ENCODE measurements around the gene LCN2. TPM values are rescaled to one million over a fixed set of nuclear protein-coding genes. Genes with fewer than 3 reads are reported as not detected.
A peak's percentile ranks its signal among the peaks of the same experiment; 100 is the strongest.

The LCN2 gene
- total RNA-seq, 4 donors from 2014 or later = 6.0 to 45.7 (median 22.3) TPM

DNA sequence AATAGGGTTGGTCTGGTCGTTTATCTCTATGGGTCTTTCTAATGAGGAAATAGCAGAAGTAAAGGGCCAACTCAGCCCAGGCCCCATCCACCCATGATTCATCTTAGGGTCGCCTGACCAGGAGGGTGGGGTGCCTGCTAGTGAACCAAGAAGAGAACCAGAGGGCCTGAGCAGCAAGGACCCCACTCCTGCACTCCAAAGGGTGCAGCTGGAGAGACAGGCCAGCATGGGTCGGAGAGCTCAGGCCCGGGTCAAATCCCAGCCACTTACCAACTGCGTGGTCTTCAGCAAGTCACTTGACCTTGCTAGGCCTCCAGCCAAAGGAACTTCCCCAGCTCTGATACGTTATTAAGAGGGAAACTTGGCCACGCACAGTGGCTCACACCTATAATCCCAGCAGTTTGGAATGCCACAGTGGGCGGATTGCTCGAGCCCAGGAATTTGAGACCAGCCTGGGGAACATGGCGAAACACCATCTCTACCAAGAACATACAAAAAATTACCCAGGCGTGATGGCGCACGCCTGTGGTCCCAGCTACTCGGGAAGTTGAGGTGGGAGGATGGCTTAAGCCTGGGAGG is 15.1 kb downstream of the LCN2 start:
- no peaks in the 10 kb centered on the region for H3K9me3 ChIP-seq
- H3K27ac ChIP-seq = no peak overlapping the region
- peaks cover 24% of the 10 kb centered on the region for H3K4me1 ChIP-seq
- peaks cover 56% of the 10 kb centered on the region for H3K36me3 ChIP-seq
- TF ChIP-seq POLR2AphosphoS5 (IDR thresholded peaks at IDR 0.05) (no peak), POLR2A (IDR thresholded peaks at IDR 0.05) (no peak), EP300 (IDR thresholded peaks at IDR 0.05) (no peak)
- TF ChIP-seq, protein P1, sequence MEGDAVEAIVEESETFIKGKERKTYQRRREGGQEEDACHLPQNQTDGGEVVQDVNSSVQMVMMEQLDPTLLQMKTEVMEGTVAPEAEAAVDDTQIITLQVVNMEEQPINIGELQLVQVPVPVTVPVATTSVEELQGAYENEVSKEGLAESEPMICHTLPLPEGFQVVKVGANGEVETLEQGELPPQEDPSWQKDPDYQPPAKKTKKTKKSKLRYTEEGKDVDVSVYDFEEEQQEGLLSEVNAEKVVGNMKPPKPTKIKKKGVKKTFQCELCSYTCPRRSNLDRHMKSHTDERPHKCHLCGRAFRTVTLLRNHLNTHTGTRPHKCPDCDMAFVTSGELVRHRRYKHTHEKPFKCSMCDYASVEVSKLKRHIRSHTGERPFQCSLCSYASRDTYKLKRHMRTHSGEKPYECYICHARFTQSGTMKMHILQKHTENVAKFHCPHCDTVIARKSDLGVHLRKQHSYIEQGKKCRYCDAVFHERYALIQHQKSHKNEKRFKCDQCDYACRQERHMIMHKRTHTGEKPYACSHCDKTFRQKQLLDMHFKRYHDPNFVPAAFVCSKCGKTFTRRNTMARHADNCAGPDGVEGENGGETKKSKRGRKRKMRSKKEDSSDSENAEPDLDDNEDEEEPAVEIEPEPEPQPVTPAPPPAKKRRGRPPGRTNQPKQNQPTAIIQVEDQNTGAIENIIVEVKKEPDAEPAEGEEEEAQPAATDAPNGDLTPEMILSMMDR (IDR thresholded peaks at IDR 0.05) = no peak
- H3K27me3 ChIP-seq = no peaks in the 10 kb centered on the region
- H3K4me3 ChIP-seq = no peak overlapping the region
- peak in 1 of 2 donors; percentile 60 for DNase-seq (ENCODE audit: low spot score in 2 of 2)
- WGBS = 66% methylated on average over 11 of the region's 14 CpGs

DNA sequence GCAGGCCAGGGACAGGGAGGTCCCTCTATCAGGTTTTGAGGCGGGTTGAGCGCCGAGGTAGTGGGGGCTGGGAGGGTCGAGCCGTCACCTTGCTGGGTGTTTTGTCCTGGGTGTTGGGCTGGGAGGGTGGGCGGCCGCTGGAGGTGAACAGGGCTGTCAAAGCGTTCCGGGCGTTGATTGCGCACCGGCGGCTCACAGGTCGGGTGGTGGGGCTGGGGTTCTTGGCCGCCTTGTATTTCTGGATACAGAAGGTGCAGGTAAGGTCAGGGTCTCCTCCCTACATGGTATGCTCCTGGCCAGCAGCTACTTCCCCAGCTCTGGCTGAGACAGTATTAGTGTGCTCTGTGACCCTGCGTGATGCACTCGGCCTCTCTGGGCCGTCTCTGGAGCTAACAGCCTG is 16.9 kb downstream of the LCN2 start:
- H3K9me3 ChIP-seq = no peaks in the 10 kb centered on the region
- no peaks in the 10 kb centered on the region for H3K27me3 ChIP-seq
- peaks cover 73% of the 10 kb centered on the region for H3K36me3 ChIP-seq
- no peak for DNase-seq (ENCODE audit: low spot score in 2 of 2)
- peaks cover 9% of the 10 kb centered on the region for H3K4me1 ChIP-seq
- no peak overlapping the region for H3K4me3 ChIP-seq
- no peak overlapping the region for H3K27ac ChIP-seq
- WGBS = 86% methylated on average over 9 of the region's 18 CpGs
- no peak for TF ChIP-seq EP300 (IDR thresholded peaks at IDR 0.05)
- TF ChIP-seq, protein P1 (IDR thresholded peaks at IDR 0.05) = no peak
- TF ChIP-seq POLR2AphosphoS5 (IDR thresholded peaks at IDR 0.05) = no peak
- no peak for TF ChIP-seq POLR2A (IDR thresholded peaks at IDR 0.05)

DNA sequence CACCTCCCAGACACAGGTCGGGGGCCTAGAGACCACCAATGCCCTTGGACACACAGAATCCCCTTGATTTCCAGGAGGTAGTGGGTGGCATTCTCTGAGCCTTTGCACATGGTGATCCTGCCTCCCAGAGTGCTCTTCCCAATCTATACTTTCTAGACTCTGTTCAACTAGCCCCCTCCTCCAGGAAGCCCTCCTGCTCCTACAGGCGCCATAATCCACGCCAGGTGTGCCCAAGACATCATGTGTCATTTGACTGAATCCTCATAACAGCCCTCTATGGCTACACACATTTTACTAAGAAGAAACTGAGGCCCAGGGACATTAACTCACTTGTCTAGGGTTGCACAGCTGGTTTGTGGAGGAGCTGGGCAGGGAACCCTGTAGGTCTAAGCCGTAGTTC is 18.0 kb downstream of the LCN2 start:
- DNase-seq (ENCODE audit: low spot score in 2 of 2) = no peak
- Histone ChIP-seq H3K27me3 (no peaks in the 10 kb centered on the region), H3K27ac (no peak overlapping the region), H3K36me3 (peaks cover 76% of the 10 kb centered on the region), H3K9me3 (no peaks in the 10 kb centered on the region), H3K4me3 (no peak overlapping the region), H3K4me1 (peaks cover 6% of the 10 kb centered on the region)
- TF ChIP-seq POLR2A (IDR thresholded peaks at IDR 0.05) (no peak), POLR2AphosphoS5 (IDR thresholded peaks at IDR 0.05) (no peak), EP300 (IDR thresholded peaks at IDR 0.05) (no peak)
- TF ChIP-seq, protein P1 (IDR thresholded peaks at IDR 0.05) = no peak
- WGBS = 81% methylated on average over 3 of the region's 4 CpGs

DNA sequence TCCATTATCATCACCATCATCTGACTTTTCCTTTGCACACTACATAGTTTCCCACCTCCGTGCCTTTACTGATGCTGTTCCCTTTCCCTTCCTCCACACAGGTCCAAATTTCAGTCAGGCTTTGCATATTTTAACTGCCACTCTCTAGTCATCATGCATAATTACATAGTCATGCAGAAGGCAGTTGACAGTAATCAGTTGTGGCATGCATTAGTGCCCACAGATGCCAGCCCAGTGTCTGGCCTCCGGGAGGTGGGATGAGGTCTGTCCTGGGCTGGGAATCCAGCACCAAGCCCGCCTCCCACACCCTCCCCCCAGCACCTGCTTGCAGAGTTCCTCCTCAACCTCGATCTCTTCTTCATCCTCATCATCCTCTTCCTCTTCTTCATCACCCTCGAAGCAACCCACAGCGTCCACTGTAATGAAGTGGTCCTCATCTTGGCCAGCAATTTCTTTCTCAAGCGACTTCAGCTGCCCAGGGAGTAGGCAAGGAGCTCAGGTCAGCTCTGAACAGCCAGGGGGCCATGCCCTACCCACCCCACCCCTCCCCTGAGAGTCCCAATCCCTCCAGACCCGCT is 19.6 kb downstream of the LCN2 start:
- Histone ChIP-seq H3K9me3 (no peaks in the 10 kb centered on the region), H3K36me3 (peaks cover 66% of the 10 kb centered on the region), H3K27me3 (no peaks in the 10 kb centered on the region), H3K27ac (no peak overlapping the region), H3K4me1 (peaks cover 6% of the 10 kb centered on the region), H3K4me3 (no peak overlapping the region)
- no peak for DNase-seq (ENCODE audit: low spot score in 2 of 2)
- TF ChIP-seq, protein P1 (IDR thresholded peaks at IDR 0.05) = no peak
- TF ChIP-seq POLR2AphosphoS5 (IDR thresholded peaks at IDR 0.05) = no peak
- no peak for TF ChIP-seq POLR2A (IDR thresholded peaks at IDR 0.05)
- no peak for TF ChIP-seq EP300 (IDR thresholded peaks at IDR 0.05)
- WGBS = 93% methylated on average over 8 of the region's 8 CpGs

DNA sequence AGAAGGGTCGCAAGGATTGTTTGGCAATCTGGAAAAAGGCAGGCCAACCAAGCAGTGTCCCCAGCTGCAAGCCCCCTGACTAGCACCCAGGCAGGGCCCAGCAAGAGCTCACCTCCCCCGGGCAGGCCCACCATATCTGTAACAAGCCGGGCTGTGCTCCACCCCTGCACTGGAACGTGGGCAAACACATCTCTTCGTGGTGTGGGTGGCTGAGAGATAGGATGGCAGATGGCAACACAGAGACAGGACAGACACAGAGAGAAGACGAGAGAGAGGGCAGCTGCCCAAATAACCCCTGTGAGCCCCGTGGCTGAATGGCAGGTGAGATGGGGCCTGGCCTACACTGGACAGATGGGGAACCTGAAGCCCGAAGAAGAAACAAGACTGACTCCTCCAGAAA is 20.2 kb downstream of the LCN2 start:
- TF ChIP-seq POLR2A (IDR thresholded peaks at IDR 0.05) (no peak), EP300 (IDR thresholded peaks at IDR 0.05) (no peak), POLR2AphosphoS5 (IDR thresholded peaks at IDR 0.05) (no peak)
- TF ChIP-seq, protein P1 (IDR thresholded peaks at IDR 0.05) = no peak

More for the DNA sequence above, 20.2 kb downstream of the LCN2 start:
- no peak overlapping the region for H3K4me3 ChIP-seq
- 86% methylated on average over 8 of the region's 8 CpGs for WGBS
- peaks cover 65% of the 10 kb centered on the region for H3K36me3 ChIP-seq
- no peak for DNase-seq (ENCODE audit: low spot score in 2 of 2)
- H3K27ac ChIP-seq = no peak overlapping the region
- no peaks in the 10 kb centered on the region for H3K27me3 ChIP-seq
- H3K9me3 ChIP-seq = no peaks in the 10 kb centered on the region
- peaks cover 1% of the 10 kb centered on the region for H3K4me1 ChIP-seq
